ENCODE results near the gene ARHGAP44. TPM values are rescaled to one million over a fixed set of nuclear protein-coding genes. Genes with fewer than 3 reads are reported as not detected.

The ARHGAP44 gene
- polyA plus RNA-seq, 1 donor from 2014 or later: 5.9 TPM

DNA sequence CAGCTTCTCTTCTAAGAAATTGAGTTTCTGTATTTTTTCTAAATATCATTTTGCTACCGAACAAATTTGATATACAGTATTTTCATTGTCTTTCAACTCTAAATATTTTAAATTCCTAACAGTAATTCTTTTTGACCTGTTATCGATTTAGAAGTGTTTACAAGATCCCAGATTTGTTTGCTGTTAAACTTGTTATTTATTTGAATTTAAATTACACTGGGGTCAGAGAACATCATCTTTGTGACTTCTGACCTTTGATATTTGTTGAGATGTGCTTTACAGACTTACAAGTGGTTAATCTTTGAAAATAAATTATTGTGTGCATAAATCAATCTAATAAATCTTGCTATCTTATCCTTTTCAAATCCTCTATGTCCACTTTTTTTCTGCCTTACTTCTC, 94.2 kb downstream of the ARHGAP44 start:
- H4K20me1 ChIP-seq (ENCODE audit: insufficient read depth): no peaks in the 10 kb centered on the region
- no peak overlapping the region for H3K9ac ChIP-seq (ENCODE audit: low read length)
- no peaks in the 10 kb centered on the region for H3K79me2 ChIP-seq (replicated peaks; ENCODE audit: insufficient read depth, low read length)
- H3F3A ChIP-seq (ENCODE audit: insufficient read depth, low read length, poor library complexity, severe bottlenecking): no peaks in the 10 kb centered on the region
- H3K4me2 ChIP-seq (ENCODE audit: low read length): no peak overlapping the region
- no peaks in the 10 kb centered on the region for H3K9me2 ChIP-seq (ENCODE audit: insufficient read depth, low read length)
- no peaks in the 10 kb centered on the region for H3K36me3 ChIP-seq (ENCODE audit: insufficient read depth, low read length)
- H2AFZ ChIP-seq (ENCODE audit: low read depth, low read length): no peak overlapping the region
- no peaks in the 10 kb centered on the region for H3K9me3 ChIP-seq (ENCODE audit: low read length)
- H3K27me3 ChIP-seq (ENCODE audit: insufficient read depth, low read depth, low read length): no peaks in the 10 kb centered on the region
- TF ChIP-seq TAF1 (IDR thresholded peaks at IDR 0.05; ENCODE audit: low read depth) (no peak), SMC3 (conservative IDR thresholded peaks at IDR 0.05; ENCODE audit: poor library complexity) (no peak), RAD21 (conservative IDR thresholded peaks at IDR 0.05) (no peak), POLR2AphosphoS5 (IDR thresholded peaks at IDR 0.05) (no peak), EP300 (conservative IDR thresholded peaks at IDR 0.05; ENCODE audit: poor library complexity, severe bottlenecking) (no peak), EZH2 (IDR thresholded peaks at IDR 0.05; ENCODE audit: borderline replicate concordance, insufficient read depth, low read length, poor library complexity, severe bottlenecking) (no peak), MXI1 (conservative IDR thresholded peaks at IDR 0.05; ENCODE audit: poor library complexity, severe bottlenecking) (no peak)
- TF ChIP-seq, protein P1, sequence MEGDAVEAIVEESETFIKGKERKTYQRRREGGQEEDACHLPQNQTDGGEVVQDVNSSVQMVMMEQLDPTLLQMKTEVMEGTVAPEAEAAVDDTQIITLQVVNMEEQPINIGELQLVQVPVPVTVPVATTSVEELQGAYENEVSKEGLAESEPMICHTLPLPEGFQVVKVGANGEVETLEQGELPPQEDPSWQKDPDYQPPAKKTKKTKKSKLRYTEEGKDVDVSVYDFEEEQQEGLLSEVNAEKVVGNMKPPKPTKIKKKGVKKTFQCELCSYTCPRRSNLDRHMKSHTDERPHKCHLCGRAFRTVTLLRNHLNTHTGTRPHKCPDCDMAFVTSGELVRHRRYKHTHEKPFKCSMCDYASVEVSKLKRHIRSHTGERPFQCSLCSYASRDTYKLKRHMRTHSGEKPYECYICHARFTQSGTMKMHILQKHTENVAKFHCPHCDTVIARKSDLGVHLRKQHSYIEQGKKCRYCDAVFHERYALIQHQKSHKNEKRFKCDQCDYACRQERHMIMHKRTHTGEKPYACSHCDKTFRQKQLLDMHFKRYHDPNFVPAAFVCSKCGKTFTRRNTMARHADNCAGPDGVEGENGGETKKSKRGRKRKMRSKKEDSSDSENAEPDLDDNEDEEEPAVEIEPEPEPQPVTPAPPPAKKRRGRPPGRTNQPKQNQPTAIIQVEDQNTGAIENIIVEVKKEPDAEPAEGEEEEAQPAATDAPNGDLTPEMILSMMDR (IDR thresholded peaks at IDR 0.05; ENCODE audit: poor library complexity, severe bottlenecking): no peak
- TF ChIP-seq, protein P2, sequence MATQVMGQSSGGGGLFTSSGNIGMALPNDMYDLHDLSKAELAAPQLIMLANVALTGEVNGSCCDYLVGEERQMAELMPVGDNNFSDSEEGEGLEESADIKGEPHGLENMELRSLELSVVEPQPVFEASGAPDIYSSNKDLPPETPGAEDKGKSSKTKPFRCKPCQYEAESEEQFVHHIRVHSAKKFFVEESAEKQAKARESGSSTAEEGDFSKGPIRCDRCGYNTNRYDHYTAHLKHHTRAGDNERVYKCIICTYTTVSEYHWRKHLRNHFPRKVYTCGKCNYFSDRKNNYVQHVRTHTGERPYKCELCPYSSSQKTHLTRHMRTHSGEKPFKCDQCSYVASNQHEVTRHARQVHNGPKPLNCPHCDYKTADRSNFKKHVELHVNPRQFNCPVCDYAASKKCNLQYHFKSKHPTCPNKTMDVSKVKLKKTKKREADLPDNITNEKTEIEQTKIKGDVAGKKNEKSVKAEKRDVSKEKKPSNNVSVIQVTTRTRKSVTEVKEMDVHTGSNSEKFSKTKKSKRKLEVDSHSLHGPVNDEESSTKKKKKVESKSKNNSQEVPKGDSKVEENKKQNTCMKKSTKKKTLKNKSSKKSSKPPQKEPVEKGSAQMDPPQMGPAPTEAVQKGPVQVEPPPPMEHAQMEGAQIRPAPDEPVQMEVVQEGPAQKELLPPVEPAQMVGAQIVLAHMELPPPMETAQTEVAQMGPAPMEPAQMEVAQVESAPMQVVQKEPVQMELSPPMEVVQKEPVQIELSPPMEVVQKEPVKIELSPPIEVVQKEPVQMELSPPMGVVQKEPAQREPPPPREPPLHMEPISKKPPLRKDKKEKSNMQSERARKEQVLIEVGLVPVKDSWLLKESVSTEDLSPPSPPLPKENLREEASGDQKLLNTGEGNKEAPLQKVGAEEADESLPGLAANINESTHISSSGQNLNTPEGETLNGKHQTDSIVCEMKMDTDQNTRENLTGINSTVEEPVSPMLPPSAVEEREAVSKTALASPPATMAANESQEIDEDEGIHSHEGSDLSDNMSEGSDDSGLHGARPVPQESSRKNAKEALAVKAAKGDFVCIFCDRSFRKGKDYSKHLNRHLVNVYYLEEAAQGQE (IDR thresholded peaks at IDR 0.05; ENCODE audit: borderline replicate concordance): no peak
- no peak overlapping the region for H3K4me3 ChIP-seq (ENCODE audit: low read length)
- H3K27ac ChIP-seq (ENCODE audit: low read length): no peak overlapping the region

DNA sequence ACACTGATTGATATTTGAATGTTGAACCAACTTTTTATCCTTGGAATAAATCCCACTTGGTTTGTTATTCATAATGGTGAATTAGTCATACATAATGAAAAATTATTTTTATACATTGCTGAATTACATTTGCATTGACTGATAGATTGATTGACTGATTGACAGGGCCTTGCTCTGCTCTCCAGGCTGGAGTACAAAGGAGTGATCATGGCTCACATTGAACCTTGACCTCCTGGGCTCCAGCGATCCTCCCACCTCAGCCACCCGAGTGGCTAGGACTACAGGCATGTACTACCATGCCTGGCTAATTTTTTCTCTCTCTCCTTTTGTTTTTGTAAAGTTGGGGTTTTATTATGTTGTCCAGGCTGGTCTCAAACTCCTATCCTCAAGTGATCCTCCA, 97.8 kb downstream of the ARHGAP44 start:
- H3K79me2 ChIP-seq (replicated peaks; ENCODE audit: insufficient read depth, low read length): no peaks in the 10 kb centered on the region
- H2AFZ ChIP-seq (ENCODE audit: low read depth, low read length): no peak overlapping the region
- H3K4me2 ChIP-seq (ENCODE audit: low read length): no peak overlapping the region
- H3K9me3 ChIP-seq (ENCODE audit: low read length): no peaks in the 10 kb centered on the region
- no peaks in the 10 kb centered on the region for H3K27me3 ChIP-seq (ENCODE audit: insufficient read depth, low read depth, low read length)
- H3K9ac ChIP-seq (ENCODE audit: low read length): no peak overlapping the region
- TF ChIP-seq, protein P2 (IDR thresholded peaks at IDR 0.05; ENCODE audit: borderline replicate concordance): no peak
- TF ChIP-seq TAF1 (IDR thresholded peaks at IDR 0.05; ENCODE audit: low read depth) (no peak), POLR2AphosphoS5 (IDR thresholded peaks at IDR 0.05) (no peak), EP300 (conservative IDR thresholded peaks at IDR 0.05; ENCODE audit: poor library complexity, severe bottlenecking) (no peak), EZH2 (IDR thresholded peaks at IDR 0.05; ENCODE audit: borderline replicate concordance, insufficient read depth, low read length, poor library complexity, severe bottlenecking) (no peak), MXI1 (conservative IDR thresholded peaks at IDR 0.05; ENCODE audit: poor library complexity, severe bottlenecking) (no peak)
- TF ChIP-seq, protein P1 (IDR thresholded peaks at IDR 0.05; ENCODE audit: poor library complexity, severe bottlenecking): no peak
- no peak overlapping the region for H3K27ac ChIP-seq (ENCODE audit: low read length)
- no peaks in the 10 kb centered on the region for H3F3A ChIP-seq (ENCODE audit: insufficient read depth, low read length, poor library complexity, severe bottlenecking)
- H4K20me1 ChIP-seq (ENCODE audit: insufficient read depth): no peaks in the 10 kb centered on the region
- H3K9me2 ChIP-seq (ENCODE audit: insufficient read depth, low read length): no peaks in the 10 kb centered on the region
- no peaks in the 10 kb centered on the region for H3K36me3 ChIP-seq (ENCODE audit: insufficient read depth, low read length)
- H3K4me3 ChIP-seq (ENCODE audit: low read length): no peak overlapping the region
